Measurements from ENCODE around the gene RASA3. TPM values are rescaled to one million over a fixed set of nuclear protein-coding genes. Genes with fewer than 3 reads are reported as not detected.

Gene RASA3
- total RNA-seq, 1 donor from 2014 or later, result 14.6 TPM

- Mint-ChIP-seq H3K4me3 (no peak overlapping the region), H3K27ac (no peak overlapping the region), H3K9me3 (no peaks in the 10 kb centered on the region), H3K36me3 (no peaks in the 10 kb centered on the region), H3K4me1 (peaks cover 3% of the 10 kb centered on the region), H3K27me3 (ENCODE audit: low read depth) (no peaks in the 10 kb centered on the region)
- TF ChIP-seq CTCF (IDR thresholded peaks at IDR 0.05; ENCODE audit: unreplicated experiment), result no peak
- no peak for DNase-seq (ENCODE audit: low spot score in 2 of 2, unreplicated experiment in 2 of 2)
These were observed 75.0 kb downstream of the RASA3 start for GRCh38 chr13:114057166-114058050.

- Mint-ChIP-seq H3K9me3 (no peaks in the 10 kb centered on the region), H3K4me1 (peaks cover 3% of the 10 kb centered on the region), H3K36me3 (no peaks in the 10 kb centered on the region), H3K4me3 (no peak overlapping the region), H3K27ac (no peak overlapping the region), H3K27me3 (ENCODE audit: low read depth) (no peaks in the 10 kb centered on the region)
- no peak for DNase-seq (ENCODE audit: low spot score in 2 of 2, unreplicated experiment in 2 of 2)
- TF ChIP-seq CTCF (IDR thresholded peaks at IDR 0.05; ENCODE audit: unreplicated experiment), result no peak
These were observed 76.0 kb downstream of the RASA3 start for GRCh38 chr13:114056205-114057013.

GRCh38 chr13:114055766-114056165 lies 76.7 kb downstream of the RASA3 start:
- H3K27me3 Mint-ChIP-seq (ENCODE audit: low read depth), result no peaks in the 10 kb centered on the region
- no peak for DNase-seq (ENCODE audit: low spot score in 2 of 2, unreplicated experiment in 2 of 2)
- no peak overlapping the region for H3K4me3 Mint-ChIP-seq
- no peaks in the 10 kb centered on the region for H3K36me3 Mint-ChIP-seq
- H3K9me3 Mint-ChIP-seq, result no peaks in the 10 kb centered on the region
- no peak overlapping the region for H3K27ac Mint-ChIP-seq
- H3K4me1 Mint-ChIP-seq, result peaks cover 3% of the 10 kb centered on the region
- TF ChIP-seq CTCF (IDR thresholded peaks at IDR 0.05; ENCODE audit: unreplicated experiment), result no peak

GRCh38 chr13:114054830-114055439 lies 77.5 kb downstream of the RASA3 start:
- H3K9me3 Mint-ChIP-seq, result no peaks in the 10 kb centered on the region
- H3K27ac Mint-ChIP-seq, result no peak overlapping the region
- no peak overlapping the region for H3K4me3 Mint-ChIP-seq
- peaks cover 3% of the 10 kb centered on the region for H3K4me1 Mint-ChIP-seq
- no peaks in the 10 kb centered on the region for H3K27me3 Mint-ChIP-seq (ENCODE audit: low read depth)
- H3K36me3 Mint-ChIP-seq, result no peaks in the 10 kb centered on the region
- TF ChIP-seq CTCF (IDR thresholded peaks at IDR 0.05; ENCODE audit: unreplicated experiment), result no peak
- DNase-seq (ENCODE audit: low spot score in 2 of 2, unreplicated experiment in 2 of 2), result no peak

- H3K36me3 Mint-ChIP-seq, result no peaks in the 10 kb centered on the region
- no peak for TF ChIP-seq CTCF (IDR thresholded peaks at IDR 0.05; ENCODE audit: unreplicated experiment)
- no peak overlapping the region for H3K4me3 Mint-ChIP-seq
- peaks cover 4% of the 10 kb centered on the region for H3K4me1 Mint-ChIP-seq
- DNase-seq (ENCODE audit: low spot score in 2 of 2, unreplicated experiment in 2 of 2), result no peak
- H3K9me3 Mint-ChIP-seq, result no peaks in the 10 kb centered on the region
- no peaks in the 10 kb centered on the region for H3K27me3 Mint-ChIP-seq (ENCODE audit: low read depth)
- no peak overlapping the region for H3K27ac Mint-ChIP-seq
These were observed 78.2 kb downstream of the RASA3 start for GRCh38 chr13:114054264-114054663.
